ENCODE measurements around the gene TSHZ1. TPM values are rescaled to one million over a fixed set of nuclear protein-coding genes. Genes with fewer than 3 reads are reported as not detected.

The TSHZ1 gene
- total RNA-seq, 3 donors from 2014 or later, result 22.7 to 66.6 (median 36.9) TPM

DNA sequence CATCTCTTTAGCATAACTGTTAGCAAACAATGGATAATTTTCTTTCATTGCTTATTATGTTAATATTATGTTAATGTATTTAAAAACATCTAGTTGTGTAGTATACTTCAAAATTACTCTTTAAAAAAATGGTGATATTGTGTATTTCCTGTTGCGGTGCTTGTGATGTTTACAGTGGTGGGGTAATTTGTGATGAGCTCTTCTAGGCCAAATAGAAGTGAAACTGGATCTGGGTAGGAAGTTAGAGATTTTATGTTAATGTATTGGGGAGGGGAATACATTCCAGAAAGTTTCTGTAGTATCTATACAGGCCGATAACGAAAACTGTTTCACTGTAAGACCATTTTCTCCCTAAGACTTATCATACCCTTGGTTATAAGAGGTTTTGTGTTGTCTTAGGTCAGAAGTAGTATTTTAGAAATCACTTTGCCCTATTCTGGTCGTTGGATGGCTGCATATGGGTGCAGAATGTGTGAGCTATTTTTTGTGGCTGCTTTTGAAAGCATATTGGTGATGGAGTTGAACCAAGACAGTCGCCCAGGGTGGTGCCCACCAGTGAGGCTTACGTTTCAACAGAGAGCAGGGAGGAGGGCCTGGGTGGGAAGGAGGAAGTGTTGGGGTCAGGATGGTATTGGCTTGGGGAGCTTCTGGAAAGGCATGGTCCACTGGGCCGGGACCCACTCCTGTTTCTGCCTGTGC lies 5.8 kb downstream of the TSHZ1 start:
- no peaks in the 10 kb centered on the region for H3K9me3 ChIP-seq
- peaks cover 67% of the 10 kb centered on the region for H3K4me1 ChIP-seq (ENCODE audit: low read depth)
- TF ChIP-seq CTCF (IDR thresholded peaks at IDR 0.05), result no peak
- ATAC-seq (no peak), DNase-seq (no peak)
- no peaks in the 10 kb centered on the region for H3K36me3 ChIP-seq (ENCODE audit: low read depth)
- H3K4me3 ChIP-seq, result no peak overlapping the region
- intact Hi-C loops (cut with DNase I, micrococcal nuclease), result no loop called here

- intact Hi-C loops (cut with DNase I, micrococcal nuclease), result no loop called here
- Histone ChIP-seq H3K4me1 (ENCODE audit: low read depth) (peaks cover 67% of the 10 kb centered on the region), H3K36me3 (ENCODE audit: low read depth) (no peaks in the 10 kb centered on the region), H3K9me3 (no peaks in the 10 kb centered on the region), H3K4me3 (no peak overlapping the region)
- peak in 2 of 3 donors; percentile 36 to 44 for DNase-seq
- no peak for TF ChIP-seq CTCF (IDR thresholded peaks at IDR 0.05)
- no peak for ATAC-seq
Observed at GRCh38 chr18:75216911-75217689, 6.5 kb downstream of the TSHZ1 start.

DNA sequence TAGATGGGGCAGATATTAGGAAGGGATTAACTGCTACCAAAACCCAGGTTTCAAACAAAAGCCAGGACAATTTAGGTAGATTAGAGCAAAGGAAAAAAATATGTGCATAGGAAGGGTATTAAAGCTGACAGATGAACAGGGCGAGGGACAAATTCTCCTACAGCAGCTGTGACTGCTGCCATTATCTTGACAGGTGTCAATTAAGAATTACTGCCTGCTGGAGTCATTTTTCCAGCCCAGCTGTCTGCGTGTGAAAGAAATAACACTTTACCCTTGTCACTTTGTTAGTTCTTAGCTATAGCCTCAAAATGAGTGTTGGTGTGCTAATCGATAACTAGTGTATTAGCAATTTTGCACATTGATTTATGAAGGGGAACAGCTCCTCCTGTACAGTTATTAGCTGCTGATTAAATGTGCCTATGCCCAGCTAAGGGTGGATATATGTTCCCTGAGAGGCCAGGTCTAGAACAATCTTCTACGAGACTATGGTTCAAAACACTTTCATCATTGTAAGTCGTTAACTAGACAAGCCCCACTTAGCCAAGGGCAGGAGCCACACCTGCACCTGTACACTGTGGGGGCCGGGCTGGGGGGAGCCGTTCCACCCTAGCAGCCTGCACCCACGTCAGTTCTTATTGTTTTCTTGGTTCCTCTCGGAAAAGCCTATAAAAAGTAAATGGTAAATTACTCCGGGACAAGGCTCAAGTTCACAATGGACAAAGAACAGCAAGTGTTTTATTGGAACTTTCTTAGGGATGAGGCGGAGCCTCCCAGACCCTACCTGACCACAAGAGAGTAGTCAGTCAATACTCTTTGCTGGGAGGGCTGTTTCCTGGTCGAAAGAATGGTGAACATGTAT lies 7.7 kb downstream of the TSHZ1 start:
- peak; percentile 84 for ATAC-seq

GRCh38 chr18:75219745-75220375 lies 9.3 kb downstream of the TSHZ1 start:
- no peak for TF ChIP-seq CTCF (IDR thresholded peaks at IDR 0.05)
- Histone ChIP-seq H3K36me3 (ENCODE audit: low read depth) (no peaks in the 10 kb centered on the region), H3K4me3 (no peak overlapping the region), H3K9me3 (no peaks in the 10 kb centered on the region), H3K4me1 (ENCODE audit: low read depth) (peaks cover 49% of the 10 kb centered on the region)
- DNase-seq (peak in 1 of 3 donors; percentile 55), ATAC-seq (peak; percentile 69)
- intact Hi-C loops (cut with DNase I, micrococcal nuclease), result no loop called here

More for the DNA sequence above, 7.7 kb downstream of the TSHZ1 start:
- Histone ChIP-seq H3K36me3 (ENCODE audit: low read depth) (no peaks in the 10 kb centered on the region), H3K9me3 (no peaks in the 10 kb centered on the region), H3K4me3 (no peak overlapping the region), H3K4me1 (ENCODE audit: low read depth) (peaks cover 58% of the 10 kb centered on the region)
- no peak for TF ChIP-seq CTCF (IDR thresholded peaks at IDR 0.05)
- intact Hi-C loops (cut with DNase I, micrococcal nuclease), result no loop called here
- DNase-seq, result peak; percentile 80 to 85 (median 82)

Data from mucosa of descending colon (tissue), 3 donors.